RWPE1 (cell line): ENCODE results near the gene KIF5C.

Source experiments
- CTCF ChIA-PET: fragments of 350-600 bp; sonication (Branson Sonifier 250); formaldehyde crosslinking; extraction: SDS; loops from one replicate; lab custom pipeline; 2021; lab: Yijun Ruan, JAX
- POLR2A ChIA-PET: fragments of 400-600 bp; formaldehyde crosslinking; extraction: SDS; loops from one replicate; lab custom pipeline; 2020; ENCODE audit warnings: antibody characterized with exemption; ENCODE audit not compliant: low non-redundant PET; lab: Yijun Ruan, JAX
- DNase-seq: peaks from one replicate; pipeline ENCODE4 v3.0.0; 2012; ENCODE audit warnings: low spot score
- H3K27ac ChIP-seq: fragments of 450-650 bp; 2 replicates; pipeline ENCODE4 v1.5.1; 2017
- CTCF ChIP-seq: fragments of 450-650 bp; conservative IDR thresholded peaks from 2 replicates; pipeline ENCODE4 v1.5.1; 2017; ENCODE audit warnings: low read depth, mild to moderate bottlenecking

KIF5C gene

GRCh38 chr2:149023091-149023490, 148.1 kb downstream of the KIF5C start:
- POLR2A ChIA-PET = no interaction called here
- CTCF ChIA-PET = interaction anchor here (0.6 kb wide), 1 partner anchor 382 kb away, joined by 4 read pairs; no protein-coding TSS in a partner anchor
- TF ChIP-seq CTCF = no peak
- no peak for DNase-seq
- H3K27ac ChIP-seq = no peak overlapping the region

GRCh38 chr2:149027590-149028250, 152.7 kb downstream of the KIF5C start:
- TF ChIP-seq CTCF = no peak
- POLR2A ChIA-PET = no interaction called here
- peak; percentile 90 for DNase-seq
- H3K27ac ChIP-seq = peak overlapping the region; percentile 68
- CTCF ChIA-PET = interaction anchor here (0.5 to 1.0 kb wide), 2 partner anchors 533 to 546 kb away, joined by 3 to 5 read pairs; no protein-coding TSS in a partner anchor

- ChIA-PET POLR2A (no interaction called here), CTCF (interaction anchor here (0.5 to 1.0 kb wide), 2 partner anchors 533 to 545 kb away, joined by 3 to 5 read pairs; no protein-coding TSS in a partner anchor)
- TF ChIP-seq CTCF = no peak
- no peak overlapping the region for H3K27ac ChIP-seq
- DNase-seq = no peak
Measured at GRCh38 chr2:149028377-149028776, 153.3 kb downstream of the KIF5C start.

- ChIA-PET POLR2A (no interaction called here), CTCF (interaction anchor here (0.6 to 1.0 kb wide), 2 partner anchors 545 to 1138 kb away, joined by 5 read pairs; no protein-coding TSS in a partner anchor)
- DNase-seq = no peak
- TF ChIP-seq CTCF = no peak
- H3K27ac ChIP-seq = no peak overlapping the region
Measured at GRCh38 chr2:149028891-149029290, 153.9 kb downstream of the KIF5C start.

- no peak for DNase-seq
- no peak for TF ChIP-seq CTCF
- POLR2A ChIA-PET = no interaction called here
- no peak overlapping the region for H3K27ac ChIP-seq
- CTCF ChIA-PET = interaction anchor here (0.6 to 1.5 kb wide), 3 partner anchors 9 to 1139 kb away, joined by 3 to 8 read pairs (median 5); partner anchors contain the start of gene LYPD6B
Measured at GRCh38 chr2:149029307-149029965, 154.4 kb downstream of the KIF5C start.

GRCh38 chr2:149031396-149031795, 156.4 kb downstream of the KIF5C start:
- ChIA-PET CTCF (interaction anchor here (1.1 to 1.7 kb wide), 2 partner anchors 14 to 15 kb away, joined by 4 to 10 read pairs; no protein-coding TSS in a partner anchor), POLR2A (no interaction called here)
- TF ChIP-seq CTCF = no peak
- H3K27ac ChIP-seq = no peak overlapping the region
- DNase-seq = no peak
